ENCODE data around the gene KDM5A. TPM values are rescaled to one million over a fixed set of nuclear protein-coding genes. Genes with fewer than 3 reads are reported as not detected.

Gene KDM5A
- polyA plus RNA-seq, 1 donor from 2014 or later, result 11.2 TPM

GRCh38 chr12:273382-273781, 115.7 kb downstream of the KDM5A start:
- H3K9ac ChIP-seq (ENCODE audit: low read length), result no peak overlapping the region
- H3F3A ChIP-seq (ENCODE audit: insufficient read depth, low read length, poor library complexity, severe bottlenecking), result no peaks in the 10 kb centered on the region
- no peak for TF ChIP-seq REST (IDR thresholded peaks at IDR 0.05; ENCODE audit: borderline replicate concordance)
- TF ChIP-seq EP300 (conservative IDR thresholded peaks at IDR 0.05; ENCODE audit: poor library complexity, severe bottlenecking), result no peak
- H3K9me2 ChIP-seq (ENCODE audit: insufficient read depth, low read length), result no peaks in the 10 kb centered on the region
- H3K36me3 ChIP-seq (ENCODE audit: insufficient read depth, low read length), result no peaks in the 10 kb centered on the region
- H3K79me2 ChIP-seq (replicated peaks; ENCODE audit: insufficient read depth, low read length), result no peaks in the 10 kb centered on the region
- H4K20me1 ChIP-seq (ENCODE audit: insufficient read depth), result no peaks in the 10 kb centered on the region
- H3K4me3 ChIP-seq (ENCODE audit: low read length), result no peak overlapping the region
- no peak overlapping the region for H3K27ac ChIP-seq (ENCODE audit: low read length)
- H3K9me3 ChIP-seq (ENCODE audit: low read length), result no peaks in the 10 kb centered on the region
- no peak overlapping the region for H2AFZ ChIP-seq (ENCODE audit: low read depth, low read length)
- H3K4me2 ChIP-seq (ENCODE audit: low read length), result no peak overlapping the region
- H3K27me3 ChIP-seq (ENCODE audit: insufficient read depth, low read depth, low read length), result no peaks in the 10 kb centered on the region

GRCh38 chr12:272942-273341, 116.2 kb downstream of the KDM5A start:
- no peak for TF ChIP-seq EZH2 (IDR thresholded peaks at IDR 0.05; ENCODE audit: borderline replicate concordance, insufficient read depth, low read length, poor library complexity, severe bottlenecking)
- TF ChIP-seq SMC3 (conservative IDR thresholded peaks at IDR 0.05; ENCODE audit: poor library complexity), result no peak
- no peak for TF ChIP-seq RAD21 (conservative IDR thresholded peaks at IDR 0.05)
- TF ChIP-seq EP300 (conservative IDR thresholded peaks at IDR 0.05; ENCODE audit: poor library complexity, severe bottlenecking), result no peak
- no peak for TF ChIP-seq REST (IDR thresholded peaks at IDR 0.05; ENCODE audit: borderline replicate concordance)
- TF ChIP-seq POLR2AphosphoS5 (IDR thresholded peaks at IDR 0.05), result no peak
- TF ChIP-seq TAF1 (IDR thresholded peaks at IDR 0.05; ENCODE audit: low read depth), result no peak
- no peak for TF ChIP-seq CTCF (IDR thresholded peaks at IDR 0.05; ENCODE audit: poor library complexity, severe bottlenecking)
- TF ChIP-seq MXI1 (conservative IDR thresholded peaks at IDR 0.05; ENCODE audit: poor library complexity, severe bottlenecking), result no peak

More at GRCh38 chr12:272942-273341, 116.2 kb downstream of the KDM5A start:
- Histone ChIP-seq H3K9me2 (ENCODE audit: insufficient read depth, low read length) (no peaks in the 10 kb centered on the region), H4K20me1 (ENCODE audit: insufficient read depth) (no peaks in the 10 kb centered on the region), H3K4me2 (ENCODE audit: low read length) (no peak overlapping the region), H3K36me3 (ENCODE audit: insufficient read depth, low read length) (no peaks in the 10 kb centered on the region), H3K9ac (ENCODE audit: low read length) (no peak overlapping the region), H3K4me3 (ENCODE audit: low read length) (no peak overlapping the region), H2AFZ (ENCODE audit: low read depth, low read length) (no peak overlapping the region), H3F3A (ENCODE audit: insufficient read depth, low read length, poor library complexity, severe bottlenecking) (no peaks in the 10 kb centered on the region), H3K27me3 (ENCODE audit: insufficient read depth, low read depth, low read length) (no peaks in the 10 kb centered on the region), H3K27ac (ENCODE audit: low read length) (no peak overlapping the region), H3K9me3 (ENCODE audit: low read length) (no peaks in the 10 kb centered on the region), H3K79me2 (replicated peaks; ENCODE audit: insufficient read depth, low read length) (no peaks in the 10 kb centered on the region)
